Thyroid gland (tissue), 4 donors: ENCODE measurements around the gene MRPS6. TPM values are rescaled to one million over a fixed set of nuclear protein-coding genes. Genes with fewer than 3 reads are reported as not detected.

ENCODE experiments used
- DNase-seq, 2 donors: peaks; one replicate each; pipeline ENCODE4 v3.0.0-alpha.2; 2019
- H3K27ac ChIP-seq, 3 donors: fragments of 200-600 bp; sonication (generic); 1 replicate in 2 of 3; 2 replicates in 1 of 3; pipeline ENCODE4 v1.5.1; 2016 to 2019; ENCODE audit warnings: mild to moderate bottlenecking in 1 of 3, moderate library complexity in 1 of 3
- H3K27me3 ChIP-seq: fragments of 200-600 bp; sonication (generic); one replicate; pipeline ENCODE4 v1.5.1; 2019
- H3K36me3 ChIP-seq, 2 donors: fragments of 200-600 bp; sonication (generic); one replicate each; pipeline ENCODE4 v1.5.1; 2016 to 2019
- H3K4me1 ChIP-seq, 2 donors: fragments of 200-600 bp; sonication (generic); one replicate each; pipeline ENCODE4 v1.5.1; 2017 to 2019
- H3K4me3 ChIP-seq, 3 donors: fragments of 200-600 bp; sonication (generic); replicated peaks in 1 of 3; 1 replicate in 2 of 3; 2 replicates in 1 of 3; pipeline ENCODE4 v1.5.1; 2016; ENCODE audit warnings: mild to moderate bottlenecking in 1 of 3
- H3K9me3 ChIP-seq: fragments of 200-600 bp; sonication (generic); one replicate; pipeline ENCODE4 v1.5.1; 2017
- POLR2A ChIP-seq, 2 donors: fragments of 450-650 bp; IDR thresholded peaks; one replicate each; pipeline ENCODE4 v1.6.1; 2017; ENCODE audit warnings: antibody characterized with exemption in 2 of 2, mild to moderate bottlenecking in 2 of 2, moderate library complexity in 1 of 2
- WGBS, 2 donors: methylation state at CpG; one replicate each; pipeline ENCODE4 v1.1.5; 2017; 5-methylcytosine and 5-hydroxymethylcytosine counted together
- intact Hi-C: fragments of 100-400 bp; cut with DNase I; formaldehyde crosslinking; loops from one replicate; pipeline ENCODE4 v1.15.1; 2023
- total RNA-seq, 4 donors: library from RNA; depleted of rRNA; stranded (reverse); fragments of >200 nt; gene quantifications; one replicate each; pipeline ENCODE4 v1.2.3, GENCODE V29; 2016
- TF ChIP-seq, protein P1 (sequence below), 6 experiments: fragments of 200-600 bp in 3 of 6; fragments of 450-650 bp in 3 of 6; sonication (generic) in 3 of 6; IDR thresholded peaks; one replicate each; pipeline ENCODE4 v1.5.1; 2016 to 2019; ENCODE audit warnings: antibody characterized with exemption in 6 of 6, mild to moderate bottlenecking in 2 of 6, inconsistent platforms in 1 of 6, moderate library complexity in 1 of 6

MRPS6 gene
- total RNA-seq, 4 donors from 2014 or later, result 64.9 to 104 (median 75.9) TPM

GRCh38 chr21:34132202-34132601, 58.8 kb downstream of the MRPS6 start:
- TF ChIP-seq, protein P1, sequence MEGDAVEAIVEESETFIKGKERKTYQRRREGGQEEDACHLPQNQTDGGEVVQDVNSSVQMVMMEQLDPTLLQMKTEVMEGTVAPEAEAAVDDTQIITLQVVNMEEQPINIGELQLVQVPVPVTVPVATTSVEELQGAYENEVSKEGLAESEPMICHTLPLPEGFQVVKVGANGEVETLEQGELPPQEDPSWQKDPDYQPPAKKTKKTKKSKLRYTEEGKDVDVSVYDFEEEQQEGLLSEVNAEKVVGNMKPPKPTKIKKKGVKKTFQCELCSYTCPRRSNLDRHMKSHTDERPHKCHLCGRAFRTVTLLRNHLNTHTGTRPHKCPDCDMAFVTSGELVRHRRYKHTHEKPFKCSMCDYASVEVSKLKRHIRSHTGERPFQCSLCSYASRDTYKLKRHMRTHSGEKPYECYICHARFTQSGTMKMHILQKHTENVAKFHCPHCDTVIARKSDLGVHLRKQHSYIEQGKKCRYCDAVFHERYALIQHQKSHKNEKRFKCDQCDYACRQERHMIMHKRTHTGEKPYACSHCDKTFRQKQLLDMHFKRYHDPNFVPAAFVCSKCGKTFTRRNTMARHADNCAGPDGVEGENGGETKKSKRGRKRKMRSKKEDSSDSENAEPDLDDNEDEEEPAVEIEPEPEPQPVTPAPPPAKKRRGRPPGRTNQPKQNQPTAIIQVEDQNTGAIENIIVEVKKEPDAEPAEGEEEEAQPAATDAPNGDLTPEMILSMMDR (IDR thresholded peaks at IDR 0.05), result no peak
- TF ChIP-seq POLR2A (IDR thresholded peaks at IDR 0.05), result no peak
- Histone ChIP-seq H3K4me1 (peaks cover 68 to 71% of the 10 kb centered on the region in 2 donors), H3K9me3 (no peaks in the 10 kb centered on the region), H3K27ac (peak overlapping the region; percentile 0 to 93 (median 77)), H3K4me3 (no peak overlapping the region), H3K36me3 (no peaks in the 10 kb centered on the region), H3K27me3 (no peaks in the 10 kb centered on the region)
- DNase-seq, result peak; percentile 35 to 50
- intact Hi-C loops, result no loop called here
- 81 to 90% methylated on average over 13 of the region's 13 CpGs for WGBS, 2 donors

DNA sequence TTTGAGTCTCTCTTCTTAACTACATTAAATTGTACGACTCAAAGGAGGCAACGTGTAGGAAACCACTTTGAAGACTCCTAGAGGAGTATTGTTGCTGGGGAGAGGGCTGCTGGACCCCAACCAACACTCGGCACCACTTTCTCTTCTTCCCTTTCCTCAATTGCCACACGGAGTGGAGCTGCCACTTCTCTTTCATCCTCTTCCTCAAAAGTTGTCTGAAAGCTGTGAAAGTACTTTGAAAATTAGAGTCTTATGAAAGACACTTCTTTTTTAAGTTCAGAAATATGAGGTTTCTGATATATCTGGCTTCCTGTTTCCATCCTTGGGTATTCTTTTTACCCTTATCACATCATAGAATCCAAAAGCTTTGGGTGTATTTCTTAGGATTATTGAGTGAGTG, 59.5 kb downstream of the MRPS6 start:
- intact Hi-C loops, result no loop called here
- TF ChIP-seq, protein P1 (IDR thresholded peaks at IDR 0.05), result no peak
- TF ChIP-seq POLR2A (IDR thresholded peaks at IDR 0.05), result no peak
- no peak for DNase-seq

DNA sequence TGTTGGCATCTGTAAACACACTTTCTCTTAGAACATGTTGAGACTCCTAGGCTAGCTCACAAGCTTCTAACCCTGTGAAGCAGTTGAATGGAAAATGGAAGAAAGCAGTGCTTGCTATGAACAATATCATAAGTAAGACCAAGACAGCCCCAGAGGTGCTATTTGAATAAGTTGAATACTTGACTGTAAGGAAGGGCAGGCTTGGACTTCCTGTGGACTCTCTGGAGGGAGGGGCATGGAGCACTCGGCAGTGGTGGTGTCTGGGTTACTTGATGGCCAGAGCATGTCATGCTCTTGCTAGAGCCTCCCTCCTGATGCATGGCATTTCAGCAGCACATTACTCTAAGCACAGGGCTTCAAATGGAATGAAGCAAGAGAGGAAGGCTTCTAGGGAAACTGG, 60.0 kb downstream of the MRPS6 start:
- Histone ChIP-seq H3K4me1 (peaks cover 56 to 59% of the 10 kb centered on the region in 2 donors), H3K27me3 (no peaks in the 10 kb centered on the region), H3K36me3 (no peaks in the 10 kb centered on the region), H3K4me3 (no peak overlapping the region), H3K9me3 (no peaks in the 10 kb centered on the region), H3K27ac (peak overlapping the region in 2 of 3 donors; percentile 77 to 93)
- 42 to 71% methylated on average over 1 of the region's 1 CpG for WGBS, 2 donors
- no peak for DNase-seq
- TF ChIP-seq, protein P1 (IDR thresholded peaks at IDR 0.05), result no peak
- TF ChIP-seq POLR2A (IDR thresholded peaks at IDR 0.05), result no peak
- intact Hi-C loops, result no loop called here

More for the DNA sequence above, 59.5 kb downstream of the MRPS6 start:
- Histone ChIP-seq H3K27me3 (no peaks in the 10 kb centered on the region), H3K9me3 (no peaks in the 10 kb centered on the region), H3K4me1 (peaks cover 60 to 64% of the 10 kb centered on the region in 2 donors), H3K36me3 (no peaks in the 10 kb centered on the region), H3K27ac (peak overlapping the region in 2 of 3 donors; percentile 77 to 93), H3K4me3 (no peak overlapping the region)
- 70 to 75% methylated on average over 4 of the region's 4 CpGs for WGBS, 2 donors

DNA sequence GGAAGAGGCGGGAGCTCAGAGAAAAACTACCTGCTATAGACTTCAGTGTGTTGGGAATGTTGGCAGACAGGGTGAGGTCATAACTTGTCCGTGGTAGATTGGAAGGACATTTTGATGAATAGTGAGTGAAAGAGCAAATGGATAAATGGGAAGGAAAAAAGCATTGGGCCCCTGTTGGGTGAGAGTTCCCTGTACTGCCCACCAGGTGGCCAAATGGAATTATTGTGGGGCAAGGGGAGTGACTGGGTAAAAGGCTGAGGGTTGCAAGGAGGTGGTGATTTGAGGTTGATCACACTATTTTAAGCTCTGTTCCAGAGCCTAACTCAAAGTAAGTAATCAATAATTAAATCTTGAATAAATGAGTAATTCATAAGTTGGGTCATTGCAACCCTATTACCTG, 60.4 kb downstream of the MRPS6 start:
- Histone ChIP-seq H3K4me1 (peaks cover 52 to 55% of the 10 kb centered on the region in 2 donors), H3K36me3 (no peaks in the 10 kb centered on the region), H3K9me3 (no peaks in the 10 kb centered on the region), H3K27ac (peak overlapping the region in 2 of 3 donors; percentile 77 to 93), H3K27me3 (no peaks in the 10 kb centered on the region), H3K4me3 (no peak overlapping the region)
- intact Hi-C loops, result no loop called here
- 90 to 94% methylated on average over 2 of the region's 2 CpGs for WGBS, 2 donors
- TF ChIP-seq, protein P1 (IDR thresholded peaks at IDR 0.05), result peak in 2 of 6 experiments; percentile 16 to 28
- no peak for TF ChIP-seq POLR2A (IDR thresholded peaks at IDR 0.05)
- DNase-seq, result no peak

DNA sequence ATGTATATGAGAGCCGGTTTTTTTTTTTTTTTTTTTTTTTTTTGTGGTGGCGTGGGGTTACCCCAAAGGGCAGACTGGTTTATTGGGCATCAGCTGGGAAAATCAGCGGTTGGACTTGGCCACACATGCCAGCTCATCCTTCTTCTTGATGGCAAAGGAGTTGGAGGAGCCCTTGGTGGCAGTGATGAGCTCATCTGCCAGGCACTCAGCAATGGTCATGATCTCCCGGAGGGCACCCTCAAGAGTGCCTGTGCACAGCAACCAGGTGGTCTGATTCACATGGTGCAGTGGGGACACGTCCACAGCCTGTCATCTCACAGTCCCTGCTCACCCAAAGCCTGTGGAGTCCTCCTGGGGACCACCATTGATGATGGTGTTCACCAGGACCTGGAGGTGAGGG, 62.0 kb downstream of the MRPS6 start:
- Histone ChIP-seq H3K27me3 (no peaks in the 10 kb centered on the region), H3K27ac (no peak overlapping the region), H3K9me3 (no peaks in the 10 kb centered on the region), H3K4me1 (peaks cover 36 to 42% of the 10 kb centered on the region in 2 donors), H3K36me3 (no peaks in the 10 kb centered on the region), H3K4me3 (no peak overlapping the region)
- intact Hi-C loops, result no loop called here
- TF ChIP-seq, protein P1 (IDR thresholded peaks at IDR 0.05), result no peak
- TF ChIP-seq POLR2A (IDR thresholded peaks at IDR 0.05), result no peak
- WGBS, 2 donors, result 89 to 93% methylated on average over 5 of the region's 5 CpGs
- no peak for DNase-seq
